Liver (tissue), 9 donors: ENCODE results near the gene PLA2G4F. TPM values are rescaled to one million over a fixed set of nuclear protein-coding genes. Genes with fewer than 3 reads are reported as not detected.

Source experiments
- DNase-seq: peaks from one replicate; pipeline ENCODE4 v3.0.0-alpha.2; 2017; ENCODE audit warnings: low spot score
- H3K27ac ChIP-seq, 2 donors: one replicate each; pipeline ENCODE4 v1.7.0; 2013; ENCODE audit warnings: inconsistent platforms in 2 of 2, low read length in 2 of 2, control low read depth in 1 of 2, low read depth in 1 of 2, mild to moderate bottlenecking in 1 of 2
- H3K27me3 ChIP-seq, 4 donors: one replicate each; pipeline versions ENCODE4 v1.6.1 to v1.7.0; 2013; ENCODE audit warnings: low read length in 3 of 4, inconsistent platforms in 1 of 4, mild to moderate bottlenecking in 1 of 4, moderate library complexity in 1 of 4; ENCODE audit not compliant: control insufficient read depth in 4 of 4, insufficient read depth in 4 of 4
- H3K36me3 ChIP-seq, 4 donors: one replicate each; pipeline versions ENCODE4 v1.6.1 to v1.7.0; 2013; ENCODE audit warnings: low read length in 3 of 4, mild to moderate bottlenecking in 3 of 4, low read depth in 1 of 4, moderate library complexity in 1 of 4; ENCODE audit not compliant: control insufficient read depth in 4 of 4, insufficient read depth in 3 of 4
- H3K4me1 ChIP-seq, 4 donors: one replicate each; pipeline versions ENCODE4 v1.6.1 to v1.7.0; 2013; ENCODE audit warnings: low read length in 3 of 4, mild to moderate bottlenecking in 3 of 4, moderate library complexity in 1 of 4; ENCODE audit not compliant: control insufficient read depth in 4 of 4, insufficient read depth in 4 of 4
- H3K4me3 ChIP-seq, 3 donors: one replicate each; pipeline versions ENCODE4 v1.6.1 to v1.7.0; 2013; ENCODE audit warnings: low read length in 3 of 3, control low read depth in 1 of 3, low read depth in 1 of 3, mild to moderate bottlenecking in 1 of 3
- H3K9ac ChIP-seq, 2 donors: one replicate each; pipeline ENCODE4 v1.7.0; 2013; ENCODE audit warnings: low read length in 2 of 2, mild to moderate bottlenecking in 2 of 2, moderate library complexity in 2 of 2, control low read depth in 1 of 2, low read depth in 1 of 2
- H3K9me3 ChIP-seq, 4 donors: one replicate each; pipeline versions ENCODE4 v1.6.1 to v1.7.0; 2013; ENCODE audit warnings: low read length in 3 of 4; ENCODE audit not compliant: control insufficient read depth in 4 of 4
- EGR1 ChIP-seq, 2 donors: IDR thresholded peaks; 2 replicates each; pipeline ENCODE4 v1.6.1; 2016 to 2018; ENCODE audit warnings: antibody characterized with exemption in 2 of 2, low read depth in 2 of 2
- FOXA1 ChIP-seq: IDR thresholded peaks from 2 replicates; pipeline ENCODE4 v1.6.1; 2016; ENCODE audit warnings: antibody characterized with exemption
- FOXA2 ChIP-seq: IDR thresholded peaks from 2 replicates; pipeline ENCODE4 v1.6.1; 2016; ENCODE audit warnings: antibody characterized with exemption
- GABPA ChIP-seq, 2 donors: IDR thresholded peaks in 1 of 2; conservative IDR thresholded peaks in 1 of 2; 2 replicates each; pipeline ENCODE4 v1.6.1; 2016; ENCODE audit warnings: antibody characterized with exemption in 2 of 2, mild to moderate bottlenecking in 1 of 2, moderate library complexity in 1 of 2
- JUND ChIP-seq, 2 donors: IDR thresholded peaks; 2 replicates each; pipeline ENCODE4 v1.6.1; 2016; ENCODE audit warnings: antibody characterized with exemption in 2 of 2
- NR2F2 ChIP-seq: IDR thresholded peaks from 2 replicates; pipeline ENCODE4 v1.6.1; 2016; ENCODE audit warnings: antibody characterized with exemption
- RXRA ChIP-seq, 2 donors: IDR thresholded peaks; 2 replicates each; pipeline ENCODE4 v1.6.1; 2017 to 2018; ENCODE audit warnings: antibody characterized with exemption in 2 of 2, mild to moderate bottlenecking in 1 of 2
- YY1 ChIP-seq: IDR thresholded peaks from 2 replicates; pipeline ENCODE4 v1.6.1; 2016; ENCODE audit warnings: antibody characterized with exemption, mild to moderate bottlenecking
- WGBS: extraction: QIAGEN DNeasy Blood & Tissue Kit; methylation state at CpG from one replicate; pipeline ENCODE4 v1.1.7; 2013; 5-methylcytosine and 5-hydroxymethylcytosine counted together
- polyA plus RNA-seq, 2 donors: library from polyadenylated mRNA; stranded (reverse) in 1 of 2; unstranded in 1 of 2; fragments of 200-250 nt in 1 of 2; fragments of >200 nt in 1 of 2; fragmentation: Nextera tagmentation in 1 of 2; extraction: Ambion mirVana in 1 of 2; gene quantifications; one replicate each; pipeline versions ENCODE4 v1.2.1 to v1.2.3, GENCODE V29; 2013 to 2015
- total RNA-seq, 2 donors: library from RNA; depleted of rRNA; stranded (reverse); fragments of >200 nt; gene quantifications; one replicate each; pipeline ENCODE4 v1.2.3, GENCODE V29; 2014
- TF ChIP-seq, protein P1 (sequence below): fragments of 150-350 bp; IDR thresholded peaks from 2 replicates; pipeline ENCODE4 v1.5.1; 2017; ENCODE audit warnings: improper control_type of control experiment, low read depth, low read length; ENCODE audit not compliant: missing input control
- TF ChIP-seq, protein P2 (sequence below): IDR thresholded peaks from 2 replicates; pipeline ENCODE4 v1.6.1; 2016; ENCODE audit warnings: antibody characterized with exemption
- TF ChIP-seq, protein P3 (sequence below): IDR thresholded peaks from 2 replicates; pipeline ENCODE4 v1.6.1; 2016; ENCODE audit warnings: antibody characterized with exemption, mild to moderate bottlenecking
- TF ChIP-seq, protein P4 (sequence below): IDR thresholded peaks from 2 replicates; pipeline ENCODE4 v1.6.1; 2016; ENCODE audit warnings: antibody characterized with exemption
- donor health status: healthy.
- donor health status: healthy.
- donor health status: healthy.
- donor health status: healthy.
- donor health status: healthy.

The PLA2G4F gene
- total and polyA plus RNA-seq, 4 donors = not detected

DNA sequence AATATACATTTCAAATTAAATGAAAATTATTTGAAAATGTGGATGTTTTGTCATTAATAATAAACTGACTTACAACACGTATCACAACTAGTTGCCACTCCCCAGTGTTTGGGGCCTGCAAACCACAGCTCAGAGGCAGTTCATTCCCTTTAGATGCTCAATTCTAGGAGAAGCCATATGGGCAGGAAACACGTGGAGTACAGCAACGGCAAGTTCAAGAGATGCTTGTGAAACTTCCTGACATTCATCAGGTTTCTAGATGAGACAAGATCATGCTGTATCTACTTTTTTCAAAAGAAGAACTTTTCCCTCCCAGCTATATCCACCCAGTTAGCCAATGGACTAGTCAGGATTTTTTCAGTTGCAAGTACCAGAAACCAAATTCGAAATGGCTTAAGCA is 44.5 kb downstream of the PLA2G4F start (continued):
- TF ChIP-seq FOXA2 = no peak

DNA sequence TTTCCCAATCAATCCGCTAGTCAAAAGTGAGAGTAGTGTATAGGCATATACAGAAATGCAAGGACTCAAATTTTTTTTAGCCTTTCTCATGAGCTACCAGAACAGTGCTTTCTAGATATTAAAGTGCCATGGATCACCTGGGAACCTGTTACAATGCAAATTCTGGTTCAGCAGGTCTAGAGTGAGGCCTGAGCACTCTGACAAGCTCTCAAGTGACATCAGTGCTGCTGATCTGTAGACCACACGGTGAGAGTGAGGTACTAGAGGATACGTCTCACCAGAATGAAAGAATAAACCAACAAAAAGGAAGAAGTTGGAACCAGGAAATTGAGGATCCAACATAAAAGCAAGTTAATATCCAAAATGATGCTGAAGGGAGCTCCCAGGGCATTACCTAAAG is 46.1 kb downstream of the PLA2G4F start:
- no peak overlapping the region for H3K4me3 ChIP-seq
- DNase-seq = no peak
- WGBS = 72% methylated on average over 3 of the region's 3 CpGs
- no peak overlapping the region for H3K27ac ChIP-seq
- no peaks in the 10 kb centered on the region for H3K9me3 ChIP-seq
- no peaks in the 10 kb centered on the region for H3K27me3 ChIP-seq
- H3K4me1 ChIP-seq = no peaks in the 10 kb centered on the region
- no peaks in the 10 kb centered on the region for H3K36me3 ChIP-seq
- no peak overlapping the region for H3K9ac ChIP-seq
- TF ChIP-seq, protein P1, sequence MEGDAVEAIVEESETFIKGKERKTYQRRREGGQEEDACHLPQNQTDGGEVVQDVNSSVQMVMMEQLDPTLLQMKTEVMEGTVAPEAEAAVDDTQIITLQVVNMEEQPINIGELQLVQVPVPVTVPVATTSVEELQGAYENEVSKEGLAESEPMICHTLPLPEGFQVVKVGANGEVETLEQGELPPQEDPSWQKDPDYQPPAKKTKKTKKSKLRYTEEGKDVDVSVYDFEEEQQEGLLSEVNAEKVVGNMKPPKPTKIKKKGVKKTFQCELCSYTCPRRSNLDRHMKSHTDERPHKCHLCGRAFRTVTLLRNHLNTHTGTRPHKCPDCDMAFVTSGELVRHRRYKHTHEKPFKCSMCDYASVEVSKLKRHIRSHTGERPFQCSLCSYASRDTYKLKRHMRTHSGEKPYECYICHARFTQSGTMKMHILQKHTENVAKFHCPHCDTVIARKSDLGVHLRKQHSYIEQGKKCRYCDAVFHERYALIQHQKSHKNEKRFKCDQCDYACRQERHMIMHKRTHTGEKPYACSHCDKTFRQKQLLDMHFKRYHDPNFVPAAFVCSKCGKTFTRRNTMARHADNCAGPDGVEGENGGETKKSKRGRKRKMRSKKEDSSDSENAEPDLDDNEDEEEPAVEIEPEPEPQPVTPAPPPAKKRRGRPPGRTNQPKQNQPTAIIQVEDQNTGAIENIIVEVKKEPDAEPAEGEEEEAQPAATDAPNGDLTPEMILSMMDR = no peak
- TF ChIP-seq NR2F2 = no peak
- no peak for TF ChIP-seq EGR1 (IDR thresholded peaks at IDR 0.05; ENCODE audit: low read depth in 2 of 2)
- TF ChIP-seq FOXA1 = no peak
- TF ChIP-seq, protein P2, sequence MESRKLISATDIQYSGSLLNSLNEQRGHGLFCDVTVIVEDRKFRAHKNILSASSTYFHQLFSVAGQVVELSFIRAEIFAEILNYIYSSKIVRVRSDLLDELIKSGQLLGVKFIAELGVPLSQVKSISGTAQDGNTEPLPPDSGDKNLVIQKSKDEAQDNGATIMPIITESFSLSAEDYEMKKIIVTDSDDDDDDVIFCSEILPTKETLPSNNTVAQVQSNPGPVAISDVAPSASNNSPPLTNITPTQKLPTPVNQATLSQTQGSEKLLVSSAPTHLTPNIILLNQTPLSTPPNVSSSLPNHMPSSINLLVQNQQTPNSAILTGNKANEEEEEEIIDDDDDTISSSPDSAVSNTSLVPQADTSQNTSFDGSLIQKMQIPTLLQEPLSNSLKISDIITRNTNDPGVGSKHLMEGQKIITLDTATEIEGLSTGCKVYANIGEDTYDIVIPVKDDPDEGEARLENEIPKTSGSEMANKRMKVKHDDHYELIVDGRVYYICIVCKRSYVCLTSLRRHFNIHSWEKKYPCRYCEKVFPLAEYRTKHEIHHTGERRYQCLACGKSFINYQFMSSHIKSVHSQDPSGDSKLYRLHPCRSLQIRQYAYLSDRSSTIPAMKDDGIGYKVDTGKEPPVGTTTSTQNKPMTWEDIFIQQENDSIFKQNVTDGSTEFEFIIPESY = no peak
- TF ChIP-seq YY1 = no peak
- TF ChIP-seq GABPA (IDR thresholded peaks at IDR 0.05 in 1 of 2, conservative IDR thresholded peaks at IDR 0.05 in 1 of 2) = no peak
- TF ChIP-seq, protein P3, sequence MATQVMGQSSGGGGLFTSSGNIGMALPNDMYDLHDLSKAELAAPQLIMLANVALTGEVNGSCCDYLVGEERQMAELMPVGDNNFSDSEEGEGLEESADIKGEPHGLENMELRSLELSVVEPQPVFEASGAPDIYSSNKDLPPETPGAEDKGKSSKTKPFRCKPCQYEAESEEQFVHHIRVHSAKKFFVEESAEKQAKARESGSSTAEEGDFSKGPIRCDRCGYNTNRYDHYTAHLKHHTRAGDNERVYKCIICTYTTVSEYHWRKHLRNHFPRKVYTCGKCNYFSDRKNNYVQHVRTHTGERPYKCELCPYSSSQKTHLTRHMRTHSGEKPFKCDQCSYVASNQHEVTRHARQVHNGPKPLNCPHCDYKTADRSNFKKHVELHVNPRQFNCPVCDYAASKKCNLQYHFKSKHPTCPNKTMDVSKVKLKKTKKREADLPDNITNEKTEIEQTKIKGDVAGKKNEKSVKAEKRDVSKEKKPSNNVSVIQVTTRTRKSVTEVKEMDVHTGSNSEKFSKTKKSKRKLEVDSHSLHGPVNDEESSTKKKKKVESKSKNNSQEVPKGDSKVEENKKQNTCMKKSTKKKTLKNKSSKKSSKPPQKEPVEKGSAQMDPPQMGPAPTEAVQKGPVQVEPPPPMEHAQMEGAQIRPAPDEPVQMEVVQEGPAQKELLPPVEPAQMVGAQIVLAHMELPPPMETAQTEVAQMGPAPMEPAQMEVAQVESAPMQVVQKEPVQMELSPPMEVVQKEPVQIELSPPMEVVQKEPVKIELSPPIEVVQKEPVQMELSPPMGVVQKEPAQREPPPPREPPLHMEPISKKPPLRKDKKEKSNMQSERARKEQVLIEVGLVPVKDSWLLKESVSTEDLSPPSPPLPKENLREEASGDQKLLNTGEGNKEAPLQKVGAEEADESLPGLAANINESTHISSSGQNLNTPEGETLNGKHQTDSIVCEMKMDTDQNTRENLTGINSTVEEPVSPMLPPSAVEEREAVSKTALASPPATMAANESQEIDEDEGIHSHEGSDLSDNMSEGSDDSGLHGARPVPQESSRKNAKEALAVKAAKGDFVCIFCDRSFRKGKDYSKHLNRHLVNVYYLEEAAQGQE = no peak
- TF ChIP-seq, protein P4, sequence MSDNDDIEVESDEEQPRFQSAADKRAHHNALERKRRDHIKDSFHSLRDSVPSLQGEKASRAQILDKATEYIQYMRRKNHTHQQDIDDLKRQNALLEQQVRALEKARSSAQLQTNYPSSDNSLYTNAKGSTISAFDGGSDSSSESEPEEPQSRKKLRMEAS = no peak
- no peak for TF ChIP-seq RXRA (IDR thresholded peaks at IDR 0.05)
- TF ChIP-seq JUND (IDR thresholded peaks at IDR 0.05) = no peak

DNA sequence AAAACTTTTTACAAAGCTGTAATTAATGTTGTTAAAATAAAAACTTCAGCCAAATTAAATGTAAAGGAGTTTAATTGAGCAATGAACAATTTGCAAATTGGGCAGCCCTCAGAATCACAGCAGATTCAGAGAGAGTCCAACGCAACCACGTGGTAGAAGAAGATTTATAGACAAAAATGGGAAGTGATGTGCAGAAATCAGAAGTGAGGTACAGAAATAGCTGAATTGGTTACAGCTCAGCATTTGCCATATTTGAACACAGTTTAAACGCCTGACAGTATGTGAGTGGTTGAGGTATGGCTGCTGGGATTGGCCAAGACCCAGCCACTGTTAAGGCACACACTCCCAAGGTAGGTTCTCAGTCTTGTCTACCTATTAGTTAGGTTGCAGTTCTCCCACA is 47.6 kb downstream of the PLA2G4F start:
- H3K4me3 ChIP-seq = no peak overlapping the region
- no peaks in the 10 kb centered on the region for H3K27me3 ChIP-seq
- H3K4me1 ChIP-seq = no peaks in the 10 kb centered on the region
- H3K36me3 ChIP-seq = no peaks in the 10 kb centered on the region
- DNase-seq = no peak
- 72% methylated on average over 3 of the region's 3 CpGs for WGBS
- H3K27ac ChIP-seq = no peak overlapping the region
- H3K9me3 ChIP-seq = no peaks in the 10 kb centered on the region
- TF ChIP-seq FOXA2 (no peak), FOXA1 (no peak)
- no peak overlapping the region for H3K9ac ChIP-seq
